BE2C (cell line): ENCODE data around the gene GLG1.

ENCODE experiments used
- DNase-seq: peaks from one replicate; pipeline ENCODE4 v3.0.0-alpha.2; 2020
- H3K27me3 ChIP-seq: fragments of 250-450 bp; sonication (Bioruptor Pico); 2 replicates; pipeline ENCODE4 v1.5.1; 2020; ENCODE audit warnings: mild to moderate bottlenecking
- H3K36me3 ChIP-seq: fragments of 250-450 bp; sonication (Bioruptor Pico); 2 replicates; pipeline ENCODE4 v1.5.1; 2020; ENCODE audit warnings: mild to moderate bottlenecking
- H3K4me1 ChIP-seq: fragments of 250-450 bp; sonication (Bioruptor Pico); 2 replicates; pipeline ENCODE4 v1.5.1; 2020
- H3K4me3 ChIP-seq: 2 replicates; pipeline ENCODE4 v1.5.1; 2011; ENCODE audit warnings: low read depth, low read length
- H3K9me3 ChIP-seq: fragments of 250-450 bp; sonication (Bioruptor Pico); 2 replicates; pipeline ENCODE4 v1.5.1; 2020
- CTCF ChIP-seq: IDR thresholded peaks from 2 replicates; pipeline ENCODE4 v1.5.1; 2012; ENCODE audit warnings: mild to moderate bottlenecking, low read depth, low read length

Gene GLG1

GRCh38 chr16:74496054-74496453 lies 110.9 kb downstream of the GLG1 start:
- H3K4me3 ChIP-seq = no peak overlapping the region
- H3K9me3 ChIP-seq = no peaks in the 10 kb centered on the region
- no peak for TF ChIP-seq CTCF
- no peaks in the 10 kb centered on the region for H3K4me1 ChIP-seq
- no peaks in the 10 kb centered on the region for H3K27me3 ChIP-seq
- no peak for DNase-seq
- H3K36me3 ChIP-seq = peaks cover 17% of the 10 kb centered on the region

GRCh38 chr16:74492976-74493375 lies 113.9 kb downstream of the GLG1 start:
- Histone ChIP-seq H3K4me1 (no peaks in the 10 kb centered on the region), H3K36me3 (peaks cover 26% of the 10 kb centered on the region)
- no peak for TF ChIP-seq CTCF

GRCh38 chr16:74487634-74488495 lies 119.0 kb downstream of the GLG1 start:
- no peak for DNase-seq
- Histone ChIP-seq H3K9me3 (no peaks in the 10 kb centered on the region), H3K4me3 (no peak overlapping the region), H3K27me3 (no peaks in the 10 kb centered on the region), H3K36me3 (peaks cover 40% of the 10 kb centered on the region), H3K4me1 (peaks cover 4% of the 10 kb centered on the region; the same call in 1 of the 2 replicates)
- TF ChIP-seq CTCF = no peak

More at GRCh38 chr16:74492976-74493375, 113.9 kb downstream of the GLG1 start:
- Histone ChIP-seq H3K9me3 (no peaks in the 10 kb centered on the region), H3K4me3 (no peak overlapping the region), H3K27me3 (no peaks in the 10 kb centered on the region)
- DNase-seq = no peak

GRCh38 chr16:74485916-74486315 lies 121.0 kb downstream of the GLG1 start:
- DNase-seq = no peak
- TF ChIP-seq CTCF = no peak

GRCh38 chr16:74480150-74481029 lies 126.5 kb downstream of the GLG1 start:
- Histone ChIP-seq H3K36me3 (peaks cover 42% of the 10 kb centered on the region), H3K9me3 (no peaks in the 10 kb centered on the region), H3K27me3 (no peaks in the 10 kb centered on the region), H3K4me1 (0 out of 2 replicates have a peak, but pooled peaks cover 2% of the 10 kb centered on the region), H3K4me3 (no peak overlapping the region)
- DNase-seq = no peak
- TF ChIP-seq CTCF = no peak

More at GRCh38 chr16:74485916-74486315, 121.0 kb downstream of the GLG1 start:
- Histone ChIP-seq H3K4me3 (no peak overlapping the region), H3K9me3 (no peaks in the 10 kb centered on the region), H3K36me3 (peaks cover 40% of the 10 kb centered on the region), H3K4me1 (peaks cover 4% of the 10 kb centered on the region; the same call in 1 of the 2 replicates), H3K27me3 (no peaks in the 10 kb centered on the region)
